ENCODE measurements around the gene ARID1B. TPM values are rescaled to one million over a fixed set of nuclear protein-coding genes. Genes with fewer than 3 reads are reported as not detected.

The ARID1B gene
- total and polyA plus RNA-seq, 2 experiments from 2014 or later: 41.9 to 72.7 TPM

DNA sequence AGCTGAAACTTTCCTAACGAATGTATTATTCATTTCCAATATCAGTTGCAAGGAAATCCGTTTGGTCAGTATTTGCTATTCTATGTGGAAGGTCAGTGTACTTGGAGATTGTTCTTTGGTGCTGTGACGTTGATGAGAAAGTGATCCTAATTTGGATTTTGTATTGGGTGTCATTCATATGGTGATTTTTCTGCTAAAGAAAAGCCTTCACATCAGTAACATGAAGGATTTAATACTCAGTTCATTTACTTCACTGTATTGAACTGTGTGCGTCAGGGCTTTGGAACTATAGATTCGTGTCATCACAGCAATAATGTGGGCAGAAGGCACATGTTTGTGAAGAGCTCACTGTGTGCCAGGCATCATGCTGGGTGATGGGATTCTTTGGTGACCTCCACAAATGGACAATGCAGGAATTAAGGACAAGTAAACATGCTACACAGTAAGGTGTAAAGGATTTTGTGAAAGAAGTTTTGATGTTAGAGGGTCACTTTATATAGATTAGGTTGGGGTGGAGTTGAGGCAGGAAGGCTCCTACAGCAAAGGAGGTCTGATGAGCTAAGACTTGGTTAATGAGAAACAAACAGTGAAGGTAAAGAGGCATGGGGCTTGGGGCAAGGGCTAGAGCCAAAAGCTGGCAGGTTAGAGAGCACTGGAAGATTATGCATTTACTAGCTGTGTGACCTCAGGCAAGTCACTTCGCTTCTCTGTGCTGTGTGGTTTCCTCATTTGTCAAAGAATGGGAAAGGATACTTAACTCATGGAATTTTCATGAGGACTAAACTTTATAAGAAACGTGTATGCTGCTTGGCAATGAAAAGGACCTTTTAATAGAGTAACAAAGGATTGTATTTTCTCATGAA is 12.1 kb downstream of the ARID1B start:
- Histone ChIP-seq H3K36me3 (no peaks in the 10 kb centered on the region), H3K27ac (no peak overlapping the region), H3K4me1 (ENCODE audit: low read depth) (peaks cover 47% of the 10 kb centered on the region), H3K4me3 (no peak overlapping the region), H3K27me3 (no peaks in the 10 kb centered on the region), H3K9me3 (ENCODE audit: low read depth) (no peaks in the 10 kb centered on the region)
- no peak for DNase-seq (ENCODE audit: low read depth in 1 of 2, low spot score in 1 of 2)
- TF ChIP-seq, protein P1, sequence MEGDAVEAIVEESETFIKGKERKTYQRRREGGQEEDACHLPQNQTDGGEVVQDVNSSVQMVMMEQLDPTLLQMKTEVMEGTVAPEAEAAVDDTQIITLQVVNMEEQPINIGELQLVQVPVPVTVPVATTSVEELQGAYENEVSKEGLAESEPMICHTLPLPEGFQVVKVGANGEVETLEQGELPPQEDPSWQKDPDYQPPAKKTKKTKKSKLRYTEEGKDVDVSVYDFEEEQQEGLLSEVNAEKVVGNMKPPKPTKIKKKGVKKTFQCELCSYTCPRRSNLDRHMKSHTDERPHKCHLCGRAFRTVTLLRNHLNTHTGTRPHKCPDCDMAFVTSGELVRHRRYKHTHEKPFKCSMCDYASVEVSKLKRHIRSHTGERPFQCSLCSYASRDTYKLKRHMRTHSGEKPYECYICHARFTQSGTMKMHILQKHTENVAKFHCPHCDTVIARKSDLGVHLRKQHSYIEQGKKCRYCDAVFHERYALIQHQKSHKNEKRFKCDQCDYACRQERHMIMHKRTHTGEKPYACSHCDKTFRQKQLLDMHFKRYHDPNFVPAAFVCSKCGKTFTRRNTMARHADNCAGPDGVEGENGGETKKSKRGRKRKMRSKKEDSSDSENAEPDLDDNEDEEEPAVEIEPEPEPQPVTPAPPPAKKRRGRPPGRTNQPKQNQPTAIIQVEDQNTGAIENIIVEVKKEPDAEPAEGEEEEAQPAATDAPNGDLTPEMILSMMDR (IDR thresholded peaks at IDR 0.05; ENCODE audit: low read depth, low read length): no peak

DNA sequence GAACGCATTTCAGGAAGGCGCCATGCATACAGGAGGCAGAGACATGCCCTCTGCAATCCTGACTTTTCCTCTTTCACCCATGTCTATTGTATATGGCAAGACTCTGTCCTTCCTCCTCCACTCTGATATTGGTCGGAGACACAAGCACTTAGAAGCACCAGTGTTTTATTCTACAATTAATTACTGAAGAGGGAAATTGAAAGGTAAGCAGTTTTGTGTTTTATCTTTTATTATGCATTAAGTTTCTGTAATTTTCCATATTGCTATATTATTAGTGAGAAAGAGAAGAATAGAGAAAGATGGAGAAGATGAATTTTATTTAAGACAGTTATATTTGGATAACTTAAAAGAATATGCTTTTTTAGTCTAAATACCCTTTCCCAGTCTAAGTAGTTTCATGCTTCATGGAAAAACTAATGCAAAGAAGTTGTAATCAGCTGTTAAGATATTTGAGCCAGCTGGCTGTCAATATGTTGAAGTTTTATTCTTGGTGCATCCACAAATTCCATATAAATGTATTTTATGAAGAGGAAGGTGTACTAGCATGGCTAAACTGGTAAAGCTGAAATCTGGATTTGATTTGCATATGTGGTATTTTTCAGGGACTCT is 13.6 kb downstream of the ARID1B start:
- peaks cover 55% of the 10 kb centered on the region for H3K4me1 ChIP-seq (ENCODE audit: low read depth)
- H3K9me3 ChIP-seq (ENCODE audit: low read depth): no peaks in the 10 kb centered on the region
- no peak overlapping the region for H3K4me3 ChIP-seq
- peak overlapping the region; percentile 85 for H3K27ac ChIP-seq
- H3K27me3 ChIP-seq: no peaks in the 10 kb centered on the region
- TF ChIP-seq, protein P1 (IDR thresholded peaks at IDR 0.05; ENCODE audit: low read depth, low read length): no peak
- no peak for DNase-seq (ENCODE audit: low read depth in 1 of 2, low spot score in 1 of 2)
- H3K36me3 ChIP-seq: no peaks in the 10 kb centered on the region

DNA sequence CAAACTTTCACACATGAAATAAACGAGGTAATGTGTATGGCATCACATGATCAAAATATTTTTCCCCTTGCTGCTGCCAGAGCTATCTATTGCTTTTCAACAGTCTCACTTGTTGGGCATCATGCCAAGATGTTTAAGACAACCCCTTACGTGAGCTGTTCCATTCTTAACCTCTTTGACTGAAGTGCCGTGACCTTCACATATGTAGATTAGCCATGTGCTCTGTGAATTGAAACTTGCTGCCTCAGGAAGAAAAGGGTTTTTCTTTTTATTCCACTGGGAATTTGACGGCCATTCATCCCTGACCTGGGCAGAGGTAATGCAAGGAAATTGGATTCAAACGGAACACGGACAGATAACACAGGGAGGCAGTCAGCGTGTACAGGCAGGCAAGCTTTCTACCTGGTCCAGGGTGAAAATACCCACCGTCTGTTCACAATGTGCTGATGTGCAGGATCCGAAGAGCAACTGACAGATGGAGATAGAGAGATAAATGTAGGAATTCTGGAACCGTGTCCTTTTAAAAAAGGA is 14.2 kb downstream of the ARID1B start:
- DNase-seq (ENCODE audit: low read depth in 1 of 2, low spot score in 1 of 2): peak; percentile 81 to 95

DNA sequence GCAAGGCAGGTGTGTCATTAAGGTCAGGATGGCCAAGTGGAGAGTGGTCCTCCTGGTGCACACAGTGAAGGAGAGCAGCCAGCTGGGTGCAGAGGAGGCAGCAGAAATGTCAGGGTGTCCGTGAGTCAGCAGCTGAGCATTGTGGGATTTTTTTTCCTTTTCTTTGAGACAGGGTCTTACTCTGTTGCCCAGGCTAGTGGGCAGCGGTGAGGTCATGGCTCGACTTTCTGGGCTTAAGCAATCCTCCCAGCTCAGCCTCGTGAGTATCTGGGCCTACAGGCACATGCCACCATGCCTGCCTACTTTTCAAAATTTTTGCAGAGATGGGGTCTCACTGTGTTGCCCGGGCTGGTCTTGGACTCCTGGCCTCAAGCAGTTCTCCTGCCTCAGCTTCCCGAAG is 16.0 kb downstream of the ARID1B start:
- H3K36me3 ChIP-seq: no peaks in the 10 kb centered on the region
- TF ChIP-seq, protein P1 (IDR thresholded peaks at IDR 0.05; ENCODE audit: low read depth, low read length): no peak
- no peaks in the 10 kb centered on the region for H3K9me3 ChIP-seq (ENCODE audit: low read depth)
- no peak overlapping the region for H3K27ac ChIP-seq
- no peak overlapping the region for H3K4me3 ChIP-seq
- DNase-seq (ENCODE audit: low read depth in 1 of 2, low spot score in 1 of 2): no peak
- H3K4me1 ChIP-seq (ENCODE audit: low read depth): peaks cover 40% of the 10 kb centered on the region
- no peaks in the 10 kb centered on the region for H3K27me3 ChIP-seq

More for the DNA sequence above, 14.2 kb downstream of the ARID1B start:
- H3K9me3 ChIP-seq (ENCODE audit: low read depth): no peaks in the 10 kb centered on the region
- H3K4me1 ChIP-seq (ENCODE audit: low read depth): peaks cover 56% of the 10 kb centered on the region
- TF ChIP-seq, protein P1 (IDR thresholded peaks at IDR 0.05; ENCODE audit: low read depth, low read length): no peak
- H3K36me3 ChIP-seq: no peaks in the 10 kb centered on the region
- H3K4me3 ChIP-seq: no peak overlapping the region
- H3K27ac ChIP-seq: peak overlapping the region; percentile 85
- H3K27me3 ChIP-seq: no peaks in the 10 kb centered on the region

DNA sequence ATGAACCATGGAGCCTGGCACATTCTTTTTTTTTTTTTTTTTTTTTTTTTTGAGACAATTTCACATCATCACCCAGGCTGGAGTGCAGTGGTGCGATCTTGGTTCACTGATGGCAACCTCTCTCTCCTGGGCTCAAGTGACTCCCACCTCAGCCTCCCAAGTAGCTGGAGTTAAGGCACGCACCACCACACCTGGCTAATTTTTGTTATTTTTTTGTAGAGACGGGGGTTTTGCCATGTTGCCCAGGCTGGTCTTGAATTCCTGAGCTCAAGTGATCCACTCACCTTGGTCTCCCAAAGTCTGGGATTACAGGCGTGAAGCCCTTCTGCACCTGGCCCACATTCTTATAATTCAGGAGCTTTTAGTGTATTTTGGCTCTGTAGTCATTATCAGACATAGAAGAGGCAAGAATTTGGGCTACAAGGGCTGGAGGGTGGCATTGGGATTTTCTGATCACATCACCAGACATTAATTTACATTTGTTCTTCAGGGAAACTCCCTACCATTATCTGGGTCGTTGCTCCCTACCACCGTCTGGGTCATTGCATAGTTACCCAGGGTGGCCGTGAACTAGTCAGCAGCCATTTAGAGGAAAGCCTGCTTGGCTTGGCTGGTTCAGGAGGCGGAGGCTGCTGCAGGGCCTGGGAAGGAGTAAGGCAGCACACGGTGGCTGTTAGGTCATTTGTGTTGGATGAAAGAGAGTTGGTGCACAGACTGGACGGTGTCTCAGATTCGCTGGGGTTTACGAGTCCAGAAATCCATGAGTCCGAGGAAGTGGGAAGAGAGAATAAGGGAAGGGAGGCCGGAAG is 17.6 kb downstream of the ARID1B start:
- peak overlapping the region; percentile 58 for H3K27ac ChIP-seq
- TF ChIP-seq, protein P1 (IDR thresholded peaks at IDR 0.05; ENCODE audit: low read depth, low read length): no peak
- no peaks in the 10 kb centered on the region for H3K27me3 ChIP-seq
- no peak overlapping the region for H3K4me3 ChIP-seq
- H3K9me3 ChIP-seq (ENCODE audit: low read depth): no peaks in the 10 kb centered on the region
- H3K36me3 ChIP-seq: no peaks in the 10 kb centered on the region
- H3K4me1 ChIP-seq (ENCODE audit: low read depth): peaks cover 40% of the 10 kb centered on the region
- no peak for DNase-seq (ENCODE audit: low read depth in 1 of 2, low spot score in 1 of 2)
